KMS-11 (cell line): ENCODE data around the gene WIPF1.

Experiments
- H2AFZ ChIP-seq: fragments of 200-600 bp; sonication (generic); 2 replicates; pipeline ENCODE4 v1.6.1; 2016; ENCODE audit warnings: antibody characterized with exemption, mixed run types, low read depth
- H3K27ac ChIP-seq: fragments of 200-600 bp; sonication (generic); 2 replicates; pipeline ENCODE4 v1.6.1; 2016; ENCODE audit warnings: mild to moderate bottlenecking, mixed run types
- H3K27me3 ChIP-seq: fragments of 200-600 bp; sonication (generic); 2 replicates; pipeline ENCODE4 v1.6.1; 2017; ENCODE audit warnings: mild to moderate bottlenecking, low read depth, mixed run types, moderate library complexity; ENCODE audit not compliant: insufficient read depth
- H3K36me3 ChIP-seq: fragments of 200-600 bp; sonication (generic); 2 replicates; pipeline ENCODE4 v1.6.1; 2017; ENCODE audit warnings: mild to moderate bottlenecking, mixed run types; ENCODE audit not compliant: insufficient read depth
- H3K4me1 ChIP-seq: fragments of 200-600 bp; sonication (generic); 2 replicates; pipeline ENCODE4 v1.6.1; 2016; ENCODE audit warnings: mild to moderate bottlenecking, low read depth, mixed run types; ENCODE audit not compliant: poor library complexity, severe bottlenecking
- H3K4me2 ChIP-seq: fragments of 200-600 bp; sonication (generic); 2 replicates; pipeline ENCODE4 v1.7.0; 2016; ENCODE audit warnings: mild to moderate bottlenecking, mixed run types
- H3K4me3 ChIP-seq: fragments of 200-600 bp; sonication (generic); IDR thresholded peaks from 2 replicates; pipeline ENCODE4 v1.6.1; 2017; ENCODE audit warnings: low read depth, low read length, mixed read lengths; ENCODE audit not compliant: insufficient read depth
- H3K79me2 ChIP-seq: fragments of 200-600 bp; sonication (generic); 2 replicates; pipeline ENCODE4 v1.6.1; 2016; ENCODE audit warnings: low read depth, mixed run types; ENCODE audit not compliant: insufficient read depth
- H3K9ac ChIP-seq: fragments of 200-600 bp; sonication (generic); 2 replicates; pipeline ENCODE4 v1.6.1; 2016; ENCODE audit warnings: mild to moderate bottlenecking, mixed run types
- H4K20me1 ChIP-seq: fragments of 200-600 bp; sonication (generic); 2 replicates; pipeline ENCODE4 v1.6.1; 2016; ENCODE audit warnings: mild to moderate bottlenecking, mixed run types; ENCODE audit not compliant: insufficient read depth
- CTCF ChIP-seq: fragments of 200-600 bp; sonication (generic); conservative IDR thresholded peaks from 2 replicates; pipeline ENCODE4 v1.6.1; 2017; ENCODE audit warnings: low read depth, mild to moderate bottlenecking, antibody characterized with exemption, low read length, moderate library complexity, mixed read lengths

Gene WIPF1

GRCh38 chr2:174518395-174518794 lies 79.2 kb downstream of the WIPF1 start:
- Histone ChIP-seq H3K79me2 (no peaks in the 10 kb centered on the region), H3K4me2 (no peak overlapping the region), H3K36me3 (no peaks in the 10 kb centered on the region), H2AFZ (no peak overlapping the region), H4K20me1 (no peaks in the 10 kb centered on the region), H3K27ac (no peak overlapping the region), H3K4me1 (no peaks in the 10 kb centered on the region), H3K27me3 (no peaks in the 10 kb centered on the region), H3K9ac (no peak overlapping the region), H3K4me3 (no peak overlapping the region)
- TF ChIP-seq CTCF: no peak

GRCh38 chr2:174516501-174517378 lies 80.9 kb downstream of the WIPF1 start:
- Histone ChIP-seq H3K79me2 (no peaks in the 10 kb centered on the region), H2AFZ (no peak overlapping the region)

GRCh38 chr2:174512345-174512744 lies 85.3 kb downstream of the WIPF1 start:
- Histone ChIP-seq H3K4me3 (no peak overlapping the region), H3K27me3 (no peaks in the 10 kb centered on the region), H3K9ac (no peak overlapping the region), H3K36me3 (no peaks in the 10 kb centered on the region), H3K4me1 (no peaks in the 10 kb centered on the region), H3K79me2 (no peaks in the 10 kb centered on the region), H4K20me1 (no peaks in the 10 kb centered on the region), H2AFZ (no peak overlapping the region), H3K27ac (no peak overlapping the region), H3K4me2 (no peak overlapping the region)
- TF ChIP-seq CTCF: no peak

More at GRCh38 chr2:174516501-174517378, 80.9 kb downstream of the WIPF1 start:
- no peak for TF ChIP-seq CTCF
- H3K4me1 ChIP-seq: no peaks in the 10 kb centered on the region
- no peaks in the 10 kb centered on the region for H3K36me3 ChIP-seq
- H3K27me3 ChIP-seq: no peaks in the 10 kb centered on the region
- H3K4me3 ChIP-seq: no peak overlapping the region
- H3K27ac ChIP-seq: no peak overlapping the region
- no peak overlapping the region for H3K9ac ChIP-seq
- no peaks in the 10 kb centered on the region for H4K20me1 ChIP-seq
- H3K4me2 ChIP-seq: no peak overlapping the region

GRCh38 chr2:174511580-174512260 lies 85.9 kb downstream of the WIPF1 start:
- H3K4me1 ChIP-seq: no peaks in the 10 kb centered on the region
- no peaks in the 10 kb centered on the region for H4K20me1 ChIP-seq
- H3K36me3 ChIP-seq: no peaks in the 10 kb centered on the region
- H3K9ac ChIP-seq: no peak overlapping the region
- H3K4me3 ChIP-seq: no peak overlapping the region
- H3K4me2 ChIP-seq: no peak overlapping the region
- no peaks in the 10 kb centered on the region for H3K79me2 ChIP-seq
- H2AFZ ChIP-seq: no peak overlapping the region
- TF ChIP-seq CTCF: no peak
- no peak overlapping the region for H3K27ac ChIP-seq
- H3K27me3 ChIP-seq: no peaks in the 10 kb centered on the region
